Muscle of leg (tissue), 11 donors: Measurements from ENCODE around the gene CATSPERD. TPM values are rescaled to one million over a fixed set of nuclear protein-coding genes. Genes with fewer than 3 reads are reported as not detected.
A peak's percentile ranks its signal among the peaks of the same experiment; 100 is the strongest.

Source experiments
- DNase-seq: peaks from one replicate; pipeline ENCODE4 v3.0.0; 2013
- H3K27ac ChIP-seq: one replicate; pipeline ENCODE4 v1.5.1; 2013; ENCODE audit warnings: mild to moderate bottlenecking, low read length, control low read depth
- H3K27me3 ChIP-seq: one replicate; pipeline ENCODE4 v1.6.1; 2013; ENCODE audit warnings: low read length; ENCODE audit not compliant: control insufficient read depth, insufficient read depth
- H3K36me3 ChIP-seq: one replicate; pipeline ENCODE4 v1.6.1; 2013; ENCODE audit warnings: low read length; ENCODE audit not compliant: control insufficient read depth, insufficient read depth
- H3K4me1 ChIP-seq: one replicate; pipeline ENCODE4 v1.6.1; 2013; ENCODE audit warnings: low read length; ENCODE audit not compliant: control insufficient read depth, insufficient read depth
- H3K4me3 ChIP-seq: one replicate; pipeline ENCODE4 v1.5.1; 2013; ENCODE audit warnings: low read length, control low read depth
- H3K9me3 ChIP-seq: replicated peaks from 2 replicates; pipeline ENCODE4 v1.6.1; 2013; ENCODE audit warnings: low read depth, low read length; ENCODE audit not compliant: control insufficient read depth
- WGBS: methylation state at CpG from one replicate; pipeline ENCODE4 v1.1.5; 2013; ENCODE audit warnings: missing lambda C conversion rate; ENCODE audit not compliant: insufficient coverage; 5-methylcytosine and 5-hydroxymethylcytosine counted together
- polyA plus RNA-seq, 8 donors: library from polyadenylated mRNA; unstranded; fragments of 120-200 nt; gene quantifications; one replicate each; pipeline versions ENCODE4 v1.2.1 to v1.2.3, GENCODE V29; 2013; ENCODE audit warnings: inconsistent platforms in 1 of 8, low replicate concordance in 1 of 8; ENCODE audit not compliant: insufficient read length in 8 of 8, insufficient read depth in 1 of 8
- total RNA-seq: library from RNA; stranded (reverse); fragments of 120-200 nt; gene quantifications from one replicate; pipeline ENCODE4 v1.2.4, GENCODE V29; 2013

The CATSPERD gene
- total and polyA plus RNA-seq, 9 donors: 0.16 TPM; not detected in 8

DNA sequence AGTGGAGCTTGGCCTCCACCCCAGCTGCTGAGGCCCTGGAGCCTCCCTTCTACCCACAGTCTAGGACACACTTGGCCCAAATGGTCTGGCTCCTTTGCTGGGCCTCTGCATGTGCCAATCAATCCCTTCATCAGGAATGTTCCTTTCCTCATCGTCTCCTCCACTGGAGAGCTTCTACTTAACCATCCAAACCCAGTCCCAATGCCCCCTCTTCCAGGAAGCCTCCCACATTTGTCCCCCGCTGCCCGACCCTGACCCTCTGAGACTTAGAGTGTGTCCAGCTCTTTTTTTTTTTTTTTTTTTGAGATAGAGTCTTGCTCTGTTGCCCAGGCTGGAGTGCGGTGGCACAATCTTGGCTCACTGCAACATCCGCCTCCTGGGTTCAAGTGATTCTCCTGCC lies 68.0 kb downstream of the CATSPERD start:
- no peak for DNase-seq
- H3K27ac ChIP-seq: no peak overlapping the region
- H3K4me1 ChIP-seq: peaks cover 10% of the 10 kb centered on the region
- 83% methylated on average over 1 of the region's 5 CpGs for WGBS
- H3K27me3 ChIP-seq: no peaks in the 10 kb centered on the region
- no peak overlapping the region for H3K4me3 ChIP-seq
- peaks cover 67% of the 10 kb centered on the region for H3K36me3 ChIP-seq
- no peaks in the 10 kb centered on the region for H3K9me3 ChIP-seq

DNA sequence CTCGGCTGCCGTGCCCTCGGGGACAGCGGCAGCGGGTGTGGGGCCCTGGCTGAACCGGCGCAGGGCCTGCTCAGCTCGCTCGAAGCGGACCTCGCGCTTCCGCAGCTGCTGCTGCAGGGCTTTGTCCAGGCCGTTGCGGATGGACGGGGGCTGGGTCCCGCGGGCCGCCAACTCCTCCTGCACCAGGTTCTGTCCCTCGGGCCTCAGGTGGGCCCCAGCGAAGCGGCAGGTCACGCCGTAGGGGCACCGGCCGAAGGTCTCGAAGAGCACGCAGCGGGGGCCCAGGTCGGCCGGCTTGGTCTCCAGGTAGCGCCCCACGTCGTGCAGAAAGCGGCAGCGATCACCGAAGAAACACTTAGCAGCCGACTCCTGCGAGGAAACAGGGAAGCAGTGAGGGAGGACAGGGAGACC lies 68.9 kb downstream of the CATSPERD start:
- H3K27me3 ChIP-seq: no peaks in the 10 kb centered on the region
- H3K4me1 ChIP-seq: peaks cover 10% of the 10 kb centered on the region
- no peak overlapping the region for H3K27ac ChIP-seq
- peaks cover 58% of the 10 kb centered on the region for H3K36me3 ChIP-seq
- no peaks in the 10 kb centered on the region for H3K9me3 ChIP-seq
- no peak for DNase-seq
- 94% methylated on average over 39 of the region's 39 CpGs for WGBS
- no peak overlapping the region for H3K4me3 ChIP-seq

GRCh38 chr19:5789886-5790558 lies 69.6 kb downstream of the CATSPERD start:
- H3K27me3 ChIP-seq: no peaks in the 10 kb centered on the region
- H3K9me3 ChIP-seq: no peaks in the 10 kb centered on the region
- DNase-seq: no peak
- 72% methylated on average over 21 of the region's 26 CpGs for WGBS
- H3K27ac ChIP-seq: peak overlapping the region; percentile 98
- H3K36me3 ChIP-seq: peaks cover 51% of the 10 kb centered on the region
- H3K4me1 ChIP-seq: peaks cover 10% of the 10 kb centered on the region
- peak overlapping the region; percentile 82 for H3K4me3 ChIP-seq

- peaks cover 43% of the 10 kb centered on the region for H3K36me3 ChIP-seq
- DNase-seq: peak; percentile 99
- H3K4me3 ChIP-seq: peak within 1 kb of the TSS; percentile 82
- H3K4me1 ChIP-seq: peaks cover 10% of the 10 kb centered on the region
- WGBS: under 1% methylated on average over 63 of the region's 72 CpGs
- no peaks in the 10 kb centered on the region for H3K9me3 ChIP-seq
- H3K27ac ChIP-seq: peak within 1 kb of the TSS; percentile 98
- H3K27me3 ChIP-seq: no peaks in the 10 kb centered on the region
These were observed 70.4 kb downstream of the CATSPERD start, which contains the start of gene DUS3L for GRCh38 chr19:5790559-5791520. Gene DUS3L, minus strand, starts transcription at chr19:5791163. Its CDS starts 22 bp downstream, at chr19:5791141.

- H3K36me3 ChIP-seq: peaks cover 29% of the 10 kb centered on the region
- H3K27ac ChIP-seq: no peak overlapping the region
- H3K4me1 ChIP-seq: peaks cover 10% of the 10 kb centered on the region
- no peaks in the 10 kb centered on the region for H3K9me3 ChIP-seq
- no peak overlapping the region for H3K4me3 ChIP-seq
- WGBS: 87% methylated on average over 12 of the region's 18 CpGs
- no peaks in the 10 kb centered on the region for H3K27me3 ChIP-seq
- DNase-seq: no peak
These were observed 71.8 kb downstream of the CATSPERD start for GRCh38 chr19:5792224-5792623.

GRCh38 chr19:5793188-5793587 lies 72.8 kb downstream of the CATSPERD start:
- no peaks in the 10 kb centered on the region for H3K27me3 ChIP-seq
- no peak overlapping the region for H3K27ac ChIP-seq
- peaks cover 10% of the 10 kb centered on the region for H3K4me1 ChIP-seq
- no peaks in the 10 kb centered on the region for H3K9me3 ChIP-seq
- WGBS: 95% methylated on average over 3 of the region's 3 CpGs
- H3K36me3 ChIP-seq: peaks cover 20% of the 10 kb centered on the region
- DNase-seq: no peak
- no peak overlapping the region for H3K4me3 ChIP-seq

DNA sequence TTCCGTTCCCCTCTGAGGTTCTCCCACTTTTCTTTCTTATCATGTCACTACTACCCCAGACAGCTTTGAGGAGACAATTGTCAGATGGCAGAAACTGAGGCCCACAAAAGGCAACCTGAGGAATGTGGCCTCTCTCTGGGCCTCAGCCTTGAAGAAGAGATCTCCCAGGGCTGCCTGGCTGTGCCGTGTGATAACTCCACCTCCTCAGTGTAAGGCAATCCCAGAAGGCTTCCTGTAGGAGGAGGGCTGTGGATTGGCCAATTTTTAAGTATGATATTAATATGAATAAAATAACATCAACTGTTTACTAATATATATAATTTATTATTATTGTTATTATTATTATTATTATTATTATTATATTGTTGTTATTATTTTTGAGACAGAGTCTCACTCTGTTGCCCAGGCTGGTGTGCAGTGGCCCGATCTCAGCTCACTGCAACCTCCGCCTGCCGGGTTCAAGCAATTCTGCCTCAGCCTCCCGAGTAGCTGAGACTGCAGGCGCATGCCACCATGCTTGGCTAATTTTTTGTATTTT lies 75.0 kb downstream of the CATSPERD start:
- Histone ChIP-seq H3K4me3 (no peak overlapping the region), H3K4me1 (peaks cover 23% of the 10 kb centered on the region), H3K36me3 (no peaks in the 10 kb centered on the region), H3K27me3 (no peaks in the 10 kb centered on the region), H3K27ac (no peak overlapping the region), H3K9me3 (no peaks in the 10 kb centered on the region)
- 94% methylated on average over 5 of the region's 7 CpGs for WGBS
- DNase-seq: no peak

- Histone ChIP-seq H3K4me1 (peaks cover 27% of the 10 kb centered on the region), H3K36me3 (no peaks in the 10 kb centered on the region), H3K27ac (no peak overlapping the region), H3K9me3 (no peaks in the 10 kb centered on the region), H3K4me3 (no peak overlapping the region), H3K27me3 (peaks cover 12% of the 10 kb centered on the region)
- no peak for DNase-seq
- WGBS: 72% methylated on average over 3 of the region's 8 CpGs
These were observed 77.8 kb downstream of the CATSPERD start for GRCh38 chr19:5798244-5798643.

DNA sequence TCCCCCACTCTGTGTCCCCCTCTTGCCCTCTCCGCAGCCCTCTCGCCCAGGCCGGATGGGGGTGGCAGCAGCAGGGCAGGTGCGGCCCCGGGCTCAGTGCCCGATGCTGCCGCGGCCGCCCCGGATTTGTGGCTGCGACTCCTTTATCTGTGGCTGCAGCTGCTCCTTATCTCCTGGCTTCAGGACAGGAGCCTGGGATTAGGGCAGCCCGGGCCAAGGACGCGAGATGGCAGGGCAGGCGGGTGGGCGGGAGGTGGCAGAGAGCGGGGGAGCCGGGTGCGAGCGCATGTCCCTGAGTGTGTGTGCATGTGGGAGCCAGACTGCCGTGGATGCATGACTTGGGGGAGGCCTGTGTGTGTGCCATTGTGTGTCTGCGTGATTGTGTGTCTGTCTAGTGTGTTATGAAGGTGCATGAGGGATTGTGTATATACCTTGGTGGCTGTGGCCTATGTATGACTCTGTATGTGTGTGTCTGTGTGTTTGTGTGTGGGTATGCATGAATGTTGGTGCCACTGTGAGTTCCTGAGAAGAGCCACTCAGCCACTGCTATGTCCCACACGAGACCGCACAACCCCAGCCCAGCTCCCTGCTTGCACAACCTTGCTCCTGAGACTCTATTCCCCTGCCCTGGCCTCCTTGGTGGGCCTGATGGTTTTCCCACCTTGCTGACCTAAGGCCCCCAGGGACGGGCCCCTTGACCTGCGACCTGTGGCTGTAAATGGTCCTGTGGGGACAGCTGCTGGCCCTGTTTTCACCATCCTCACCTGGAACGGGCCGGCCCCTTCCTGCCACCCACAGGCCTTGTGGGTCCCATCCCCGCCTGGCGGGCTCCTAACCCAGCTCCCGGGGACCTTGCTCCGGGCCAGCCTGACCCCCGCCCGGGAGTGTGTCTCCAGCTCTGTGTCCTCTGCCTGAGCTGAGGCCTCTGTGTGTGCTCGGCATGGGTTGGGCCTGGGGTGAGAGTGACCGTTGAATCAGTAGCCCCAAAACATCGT lies 79.1 kb downstream of the CATSPERD start:
- no peak overlapping the region for H3K4me3 ChIP-seq
- H3K9me3 ChIP-seq: no peaks in the 10 kb centered on the region
- DNase-seq: no peak
- peaks cover 39% of the 10 kb centered on the region for H3K4me1 ChIP-seq
- H3K27ac ChIP-seq: peak overlapping the region; percentile 7
- 53% methylated on average over 21 of the region's 37 CpGs for WGBS
- H3K27me3 ChIP-seq: peaks cover 25% of the 10 kb centered on the region
- no peaks in the 10 kb centered on the region for H3K36me3 ChIP-seq
